Measurements from ENCODE around the gene SQSTM1. TPM values are rescaled to one million over a fixed set of nuclear protein-coding genes. Genes with fewer than 3 reads are reported as not detected.

SQSTM1 gene
- polyA plus RNA-seq, 1 donor from 2014 or later: 225 TPM

DNA sequence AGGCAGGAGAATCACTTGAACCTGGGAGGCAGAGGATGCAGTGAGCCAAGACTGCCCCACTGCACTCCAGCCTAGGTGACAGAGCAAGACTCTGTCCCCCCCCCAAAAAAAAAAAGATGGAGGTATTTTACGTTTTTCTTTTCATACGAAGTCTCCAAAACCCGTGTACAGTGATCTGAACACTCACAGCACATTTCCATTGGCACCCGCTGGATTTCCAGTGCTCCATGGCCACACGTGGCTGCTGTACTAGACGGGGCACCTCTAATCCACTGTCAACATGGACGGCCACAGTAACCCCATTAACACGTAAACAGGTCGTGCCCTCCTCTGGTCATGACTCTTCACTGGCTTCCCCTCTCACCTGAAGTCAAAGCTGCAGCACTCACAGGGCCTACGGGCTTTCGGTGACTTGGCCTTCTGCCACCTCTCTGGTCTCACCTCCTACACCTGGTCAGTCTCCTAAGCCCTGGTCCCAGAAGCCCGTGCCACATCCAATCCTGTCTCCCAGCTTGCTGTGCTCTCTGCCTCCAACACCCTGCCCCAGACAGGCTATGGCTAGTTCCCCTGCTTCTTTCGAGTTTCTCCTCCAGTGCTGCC lies 64.9 kb downstream of the SQSTM1 start:
- Mint-ChIP-seq H3K9me3 (peaks cover 0 to 6% (median 3%) of the 10 kb centered on the region in 3 donors), H3K4me3 (peak overlapping the region in 1 of 4 donors; percentile 79), H3K27me3 (no peaks in the 10 kb centered on the region), H3K27ac (no peak overlapping the region), H3K4me1 (no peaks in the 10 kb centered on the region), H3K36me3 (peaks cover 26% of the 10 kb centered on the region)

DNA sequence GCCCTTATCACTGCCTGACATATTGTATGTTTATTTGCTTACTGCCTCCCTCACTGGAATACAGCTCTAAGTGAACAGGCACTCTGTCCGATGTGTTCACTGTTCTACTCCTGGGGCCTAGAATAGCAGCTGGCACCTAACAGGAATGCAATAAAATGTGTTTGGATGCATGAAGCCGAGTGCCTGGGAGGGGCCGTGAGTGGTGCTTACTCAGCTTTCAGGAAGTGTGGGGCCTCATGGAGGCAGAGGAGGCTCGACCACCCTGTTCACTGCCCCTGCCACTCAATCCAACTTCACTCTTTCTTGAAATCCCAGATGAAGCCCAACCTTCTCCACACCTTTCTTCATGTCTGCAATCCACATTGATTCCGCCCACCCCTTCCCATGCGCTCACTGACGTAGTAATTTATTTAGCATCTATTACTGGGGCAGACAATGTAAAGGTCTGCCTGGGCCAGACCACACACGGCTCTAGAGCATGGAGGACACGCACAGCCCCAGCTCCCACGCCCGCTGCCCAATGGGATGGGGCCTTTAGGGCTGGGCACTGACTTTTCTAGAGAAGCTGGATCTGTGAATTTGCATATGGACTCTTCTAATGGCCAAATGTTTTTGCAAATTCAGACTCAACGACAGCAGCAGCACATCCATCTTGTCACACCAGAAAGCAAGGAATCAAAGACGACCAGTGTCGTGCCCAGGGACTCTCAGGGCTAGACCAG lies 65.6 kb downstream of the SQSTM1 start:
- Mint-ChIP-seq H3K9me3 (peaks cover 0 to 6% (median 3%) of the 10 kb centered on the region in 3 donors), H3K4me1 (no peaks in the 10 kb centered on the region), H3K27ac (no peak overlapping the region), H3K36me3 (peaks cover 26% of the 10 kb centered on the region), H3K27me3 (no peaks in the 10 kb centered on the region), H3K4me3 (no peak overlapping the region)

DNA sequence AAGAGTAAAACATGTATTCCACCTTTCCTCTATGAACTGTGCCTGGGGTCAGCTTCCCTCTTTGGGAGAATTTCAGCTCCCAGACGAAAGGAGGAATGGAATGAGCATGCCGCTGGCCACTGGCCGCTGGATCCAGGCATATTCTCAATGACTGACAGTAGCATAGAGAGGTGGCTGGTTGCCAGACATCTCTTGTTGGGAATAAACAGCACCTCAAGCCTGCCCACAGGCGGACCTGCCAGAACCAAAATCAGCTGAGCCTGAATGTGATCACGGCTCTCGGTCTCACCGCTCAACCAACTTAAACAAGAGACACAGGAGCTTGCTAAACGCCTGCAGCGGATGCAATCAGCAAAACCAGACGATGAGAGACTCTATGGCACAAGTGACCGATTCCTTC lies 66.4 kb downstream of the SQSTM1 start:
- peaks cover 0 to 6% (median 3%) of the 10 kb centered on the region in 3 donors for H3K9me3 Mint-ChIP-seq
- no peaks in the 10 kb centered on the region for H3K27me3 Mint-ChIP-seq
- no peak overlapping the region for H3K4me3 Mint-ChIP-seq
- H3K27ac Mint-ChIP-seq: no peak overlapping the region
- H3K36me3 Mint-ChIP-seq: peaks cover 25% of the 10 kb centered on the region
- H3K4me1 Mint-ChIP-seq: no peaks in the 10 kb centered on the region

Other genes starting within 250 kb of the SQSTM1 start
- gene HNRNPH1, start 197.2 kb upstream of the SQSTM1 start, polyA plus RNA-seq: 116 TPM
- 0.64 TPM for gene CBY3, start 139.9 kb upstream of the SQSTM1 start, polyA plus RNA-seq
- 147 TPM for gene CANX, start 121.9 kb upstream of the SQSTM1 start, polyA plus RNA-seq
- gene MAML1, start 88.1 kb upstream of the SQSTM1 start, polyA plus RNA-seq: 4.7 TPM
- 0.80 TPM for gene LTC4S, start 26.9 kb upstream of the SQSTM1 start, polyA plus RNA-seq
- gene MGAT4B, start 14.0 kb upstream of the SQSTM1 start, polyA plus RNA-seq: 12.0 TPM
- gene MRNIP, start 37.9 kb downstream of the SQSTM1 start, polyA plus RNA-seq: 26.2 TPM
- gene TBC1D9B, start 87.0 kb downstream of the SQSTM1 start, polyA plus RNA-seq: 57.2 TPM

All from IgD-negative memory B cell (primary cell).